ENCODE measurements around the gene EPHA10.

DNA sequence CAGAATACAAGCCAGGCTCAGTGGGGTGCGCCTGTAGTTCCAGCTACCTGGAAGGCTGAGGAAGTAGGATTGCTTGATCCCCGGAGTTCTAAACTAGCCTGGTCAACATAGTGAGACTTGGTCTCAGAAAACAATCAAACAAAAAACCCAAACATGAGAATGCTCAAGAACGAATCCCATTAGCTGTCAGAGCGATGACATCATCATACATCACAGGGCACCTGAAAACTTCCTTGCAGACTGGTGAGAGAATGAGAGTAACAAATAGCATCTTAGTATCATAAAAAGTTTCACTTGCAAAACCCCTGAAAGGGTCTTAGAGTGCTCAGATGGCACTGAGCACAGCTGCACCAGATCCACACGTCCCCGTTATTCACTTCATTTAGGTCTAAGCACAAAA lies 93.7 kb downstream of the EPHA10 start:
- TF ChIP-seq, protein P1, sequence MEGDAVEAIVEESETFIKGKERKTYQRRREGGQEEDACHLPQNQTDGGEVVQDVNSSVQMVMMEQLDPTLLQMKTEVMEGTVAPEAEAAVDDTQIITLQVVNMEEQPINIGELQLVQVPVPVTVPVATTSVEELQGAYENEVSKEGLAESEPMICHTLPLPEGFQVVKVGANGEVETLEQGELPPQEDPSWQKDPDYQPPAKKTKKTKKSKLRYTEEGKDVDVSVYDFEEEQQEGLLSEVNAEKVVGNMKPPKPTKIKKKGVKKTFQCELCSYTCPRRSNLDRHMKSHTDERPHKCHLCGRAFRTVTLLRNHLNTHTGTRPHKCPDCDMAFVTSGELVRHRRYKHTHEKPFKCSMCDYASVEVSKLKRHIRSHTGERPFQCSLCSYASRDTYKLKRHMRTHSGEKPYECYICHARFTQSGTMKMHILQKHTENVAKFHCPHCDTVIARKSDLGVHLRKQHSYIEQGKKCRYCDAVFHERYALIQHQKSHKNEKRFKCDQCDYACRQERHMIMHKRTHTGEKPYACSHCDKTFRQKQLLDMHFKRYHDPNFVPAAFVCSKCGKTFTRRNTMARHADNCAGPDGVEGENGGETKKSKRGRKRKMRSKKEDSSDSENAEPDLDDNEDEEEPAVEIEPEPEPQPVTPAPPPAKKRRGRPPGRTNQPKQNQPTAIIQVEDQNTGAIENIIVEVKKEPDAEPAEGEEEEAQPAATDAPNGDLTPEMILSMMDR (IDR thresholded peaks at IDR 0.05; ENCODE audit: low read length) = no peak
- TF ChIP-seq EZH2 (IDR thresholded peaks at IDR 0.05; ENCODE audit: borderline replicate concordance, low read length) = no peak
